GM19328 (cell line): ENCODE data around the gene CERS2.
A peak's percentile ranks its signal among the peaks of the same experiment; 100 is the strongest.

Experiments
- ATAC-seq: cut with Tn5 transposase; IDR thresholded peaks from one replicate; pipeline ENCODE4 v1.9.1; 2021; ENCODE audit warnings: mild to moderate bottlenecking, moderate library complexity; ENCODE audit not compliant: unreplicated experiment

Gene CERS2

DNA sequence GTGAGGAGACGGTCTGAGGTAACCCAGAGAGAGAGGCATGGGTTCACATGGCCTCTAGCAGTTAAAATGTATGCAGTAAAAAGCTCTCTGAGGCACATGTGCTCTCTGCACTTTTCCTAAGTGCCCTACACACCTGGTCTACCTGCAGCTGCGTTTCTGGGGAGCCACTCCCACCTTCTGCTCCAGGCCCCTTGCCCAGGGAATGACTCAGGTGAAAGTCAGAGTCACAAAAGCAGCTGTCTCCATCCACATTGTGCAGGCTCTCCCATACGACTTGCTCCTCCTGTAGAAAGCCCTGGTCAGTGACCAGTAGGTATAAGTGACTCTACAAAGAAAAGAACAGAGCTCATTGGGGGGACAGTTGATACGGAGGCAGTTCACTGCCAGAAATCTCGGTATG lies 23.3 kb upstream of the CERS2 start:
- no peak for ATAC-seq

DNA sequence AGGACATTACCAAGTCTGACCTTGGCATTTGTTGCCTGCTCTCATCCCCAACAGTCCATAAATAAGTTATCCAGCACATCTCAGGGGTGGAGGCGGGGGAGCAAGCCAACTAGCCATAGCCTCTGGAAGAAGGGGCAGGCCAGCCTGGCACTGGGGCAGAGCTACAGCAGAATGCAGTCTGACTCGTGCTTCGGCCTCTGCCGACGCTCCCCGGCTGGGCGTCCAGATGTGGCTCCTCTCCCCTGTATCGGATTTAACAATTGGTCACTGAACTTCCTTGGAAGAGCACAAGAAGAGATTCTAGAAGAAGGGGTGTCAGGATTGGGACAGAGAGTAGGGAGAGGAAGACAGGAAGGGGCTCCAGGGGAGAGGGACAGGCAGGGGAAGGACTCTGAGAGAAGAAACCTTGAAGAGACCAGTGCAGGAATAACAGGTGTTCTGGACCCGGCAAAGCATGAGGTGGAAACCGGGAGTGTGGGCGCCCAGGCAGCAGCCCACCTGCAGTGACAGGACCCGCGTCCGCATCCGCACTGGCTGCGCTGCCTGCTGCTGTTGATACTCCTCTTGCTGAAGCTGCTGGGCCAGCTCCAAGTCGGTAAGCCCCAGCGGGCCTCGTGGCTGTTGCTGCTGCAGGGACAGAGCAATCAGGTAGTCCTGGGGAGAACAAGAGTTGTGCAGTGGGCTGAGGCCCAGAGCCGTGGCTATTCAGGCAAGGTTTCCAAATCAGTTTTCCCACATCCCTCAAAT lies 22.7 kb upstream of the CERS2 start:
- no peak for ATAC-seq

DNA sequence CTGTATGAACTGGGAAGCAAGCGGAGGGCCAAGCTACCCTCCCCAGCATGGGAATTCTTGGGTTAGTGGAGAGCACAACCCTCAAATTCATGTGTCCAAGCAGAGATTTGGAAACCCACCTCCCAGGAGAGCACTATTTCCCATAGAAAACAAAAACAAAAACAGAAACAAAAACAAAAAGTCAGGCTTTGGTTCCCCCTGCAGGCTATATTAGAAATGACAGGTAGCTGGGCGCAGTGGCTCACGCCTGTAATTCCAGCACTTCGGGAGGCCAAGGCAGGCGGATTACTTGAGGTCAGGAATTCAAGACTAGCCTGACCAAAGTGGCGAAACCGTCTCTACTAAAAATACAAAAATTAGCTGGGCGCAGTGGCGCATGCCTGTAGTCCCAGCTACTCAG lies 21.3 kb upstream of the CERS2 start:
- no peak for ATAC-seq

DNA sequence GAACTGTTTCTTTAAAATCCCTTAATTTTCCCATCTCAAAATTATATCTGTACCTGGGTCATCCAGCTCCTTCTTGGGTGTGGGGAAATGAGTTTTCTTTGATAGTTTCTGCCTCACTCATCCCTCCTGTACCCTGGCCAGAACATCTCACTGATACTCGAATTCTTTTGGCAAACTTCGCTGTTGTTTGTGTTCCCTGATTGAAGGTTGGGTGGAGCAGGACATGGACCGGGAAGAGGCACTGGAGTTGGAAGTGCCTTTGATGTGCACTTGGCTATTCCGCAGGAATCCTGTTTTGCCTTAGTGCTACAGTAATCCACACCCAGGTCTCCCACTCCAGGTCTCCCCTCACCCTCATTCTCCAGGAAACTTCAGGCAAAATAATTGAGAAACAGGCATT lies 20.8 kb upstream of the CERS2 start:
- ATAC-seq, result no peak

DNA sequence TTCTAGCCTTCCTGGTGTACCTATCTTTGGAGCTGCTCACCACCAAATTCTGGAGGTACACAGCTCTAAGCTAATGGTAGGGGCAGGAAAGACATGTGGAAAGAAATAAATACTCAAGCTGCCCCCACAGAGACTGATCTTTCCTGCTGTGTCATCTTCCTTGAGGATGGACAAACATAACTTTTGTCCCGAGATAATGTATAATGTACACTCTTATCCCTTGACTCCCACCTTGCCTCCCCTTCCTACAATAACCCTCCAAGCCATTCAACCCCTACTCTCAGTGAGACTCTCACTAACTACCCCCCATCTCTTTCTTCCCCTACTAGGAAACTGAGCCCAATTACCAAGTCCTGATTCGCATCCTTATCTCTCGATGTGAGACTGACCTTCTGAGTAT lies 19.6 kb upstream of the CERS2 start:
- no peak for ATAC-seq

DNA sequence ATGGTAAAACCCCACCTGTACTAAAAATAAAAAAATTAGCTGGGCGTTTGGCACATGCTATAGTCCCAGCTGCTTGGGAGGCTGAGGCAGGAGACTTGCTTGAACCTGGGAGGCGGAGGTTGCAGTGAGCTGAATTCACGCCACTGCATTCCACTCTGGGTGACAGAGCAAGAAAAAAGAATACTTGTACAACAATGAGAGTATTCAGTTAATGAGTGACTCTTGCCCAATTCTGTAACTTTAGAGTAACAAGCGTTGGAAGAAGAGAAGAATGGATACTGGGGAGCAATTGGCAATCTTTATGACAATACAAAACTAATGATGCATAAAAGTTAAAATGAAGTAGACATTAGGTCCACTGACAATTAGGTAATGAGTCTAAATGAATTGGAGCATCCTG lies 18.0 kb upstream of the CERS2 start:
- ATAC-seq, result no peak

DNA sequence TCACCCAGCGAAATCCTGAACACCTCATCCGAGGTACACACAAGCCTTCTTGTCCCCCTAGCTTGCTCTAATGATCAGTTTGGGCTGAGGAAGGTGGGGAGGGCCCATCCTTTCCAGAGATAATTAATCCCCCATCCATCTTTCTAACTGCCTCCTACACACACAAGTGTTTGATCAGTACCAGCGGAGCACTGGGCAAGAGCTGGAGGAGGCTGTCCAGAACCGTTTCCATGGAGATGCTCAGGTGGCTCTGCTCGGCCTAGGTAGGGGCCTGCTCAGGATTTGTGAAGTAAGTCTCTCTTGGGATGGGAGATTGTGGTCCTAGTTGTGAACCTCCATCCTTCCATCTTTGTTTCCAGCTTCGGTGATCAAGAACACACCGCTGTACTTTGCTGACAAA lies 13.3 kb upstream of the CERS2 start:
- ATAC-seq, result no peak

DNA sequence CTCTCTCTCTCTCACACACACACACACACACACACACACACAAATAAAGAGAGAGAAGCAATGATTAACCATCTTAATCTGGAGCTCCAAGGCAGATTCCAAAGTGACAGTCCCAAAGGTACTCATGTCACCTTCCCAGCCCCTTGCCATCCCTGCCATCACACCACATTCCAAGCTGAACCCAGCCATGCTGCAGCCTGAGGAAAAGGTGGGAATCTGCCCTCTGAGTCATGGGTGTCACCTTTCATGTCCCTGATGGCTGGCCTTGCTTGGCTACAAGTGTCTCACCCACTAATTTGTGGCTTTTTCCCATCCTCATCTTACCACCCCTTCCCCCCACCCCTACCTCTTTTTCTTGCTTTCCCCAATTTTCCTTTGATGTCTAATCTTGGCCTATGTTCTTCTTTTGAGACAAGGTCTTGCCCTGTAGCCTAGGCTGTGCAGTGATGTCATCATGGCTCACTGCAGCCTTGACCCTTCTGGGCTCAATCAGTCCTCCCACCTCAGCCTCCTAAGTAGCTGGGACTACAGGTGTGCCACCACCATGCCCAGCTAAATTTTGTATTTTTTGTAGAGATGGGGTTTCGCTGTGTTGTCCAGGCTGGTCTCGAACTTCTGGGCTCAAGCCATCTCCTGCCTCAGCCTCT lies 10.7 kb upstream of the CERS2 start:
- no peak for ATAC-seq

DNA sequence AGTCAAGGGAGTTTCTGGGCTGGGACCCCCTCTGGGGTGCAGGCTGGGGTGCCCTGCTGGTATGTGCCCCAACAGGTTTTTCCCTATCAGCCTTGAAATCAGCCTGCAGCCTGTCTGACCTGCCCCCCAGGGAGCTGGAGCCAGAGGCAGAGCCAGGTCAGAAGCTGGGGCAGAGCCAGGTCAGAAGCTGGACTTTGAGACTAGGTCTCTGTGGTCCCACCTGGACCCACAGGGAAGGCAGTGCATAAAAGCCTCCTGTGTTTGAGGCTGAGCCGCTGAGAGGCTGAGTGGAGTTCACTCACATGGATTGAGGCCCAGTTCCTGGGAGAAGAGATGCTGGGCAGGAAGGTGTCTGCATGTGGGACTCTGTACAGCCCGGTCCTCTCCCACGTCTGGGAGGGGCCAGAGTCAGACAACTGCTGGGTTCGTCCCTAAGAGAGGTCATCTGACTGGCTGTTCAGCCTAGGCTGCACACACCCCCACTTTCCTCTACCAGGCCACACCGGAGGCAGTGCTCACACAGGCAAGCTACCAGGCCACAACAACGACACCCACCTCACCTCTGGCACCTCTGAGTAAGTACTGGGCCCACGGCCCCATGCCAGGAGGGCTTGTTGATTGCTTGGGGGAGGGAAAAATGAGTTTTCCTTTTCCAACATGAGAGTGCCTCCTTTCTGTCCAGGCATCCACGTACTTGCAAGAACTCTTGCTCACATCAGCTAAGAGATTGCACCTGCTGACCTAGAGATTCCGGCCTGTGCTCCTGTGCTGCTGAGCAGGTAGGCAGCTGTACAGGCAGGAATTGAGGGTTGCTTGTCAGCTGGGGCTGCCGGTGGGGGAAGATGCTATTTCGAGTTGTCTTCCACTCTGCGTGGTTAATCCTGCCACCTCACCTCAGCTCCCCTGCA lies 7.4 kb upstream of the CERS2 start, which contains the start of gene ANXA9:
ANXA9 (plus strand) TSS at position 488 of the 908 bp plus-strand sequence. CDS start 814 bp downstream, outside the sequence.
- ATAC-seq, result no peak

DNA sequence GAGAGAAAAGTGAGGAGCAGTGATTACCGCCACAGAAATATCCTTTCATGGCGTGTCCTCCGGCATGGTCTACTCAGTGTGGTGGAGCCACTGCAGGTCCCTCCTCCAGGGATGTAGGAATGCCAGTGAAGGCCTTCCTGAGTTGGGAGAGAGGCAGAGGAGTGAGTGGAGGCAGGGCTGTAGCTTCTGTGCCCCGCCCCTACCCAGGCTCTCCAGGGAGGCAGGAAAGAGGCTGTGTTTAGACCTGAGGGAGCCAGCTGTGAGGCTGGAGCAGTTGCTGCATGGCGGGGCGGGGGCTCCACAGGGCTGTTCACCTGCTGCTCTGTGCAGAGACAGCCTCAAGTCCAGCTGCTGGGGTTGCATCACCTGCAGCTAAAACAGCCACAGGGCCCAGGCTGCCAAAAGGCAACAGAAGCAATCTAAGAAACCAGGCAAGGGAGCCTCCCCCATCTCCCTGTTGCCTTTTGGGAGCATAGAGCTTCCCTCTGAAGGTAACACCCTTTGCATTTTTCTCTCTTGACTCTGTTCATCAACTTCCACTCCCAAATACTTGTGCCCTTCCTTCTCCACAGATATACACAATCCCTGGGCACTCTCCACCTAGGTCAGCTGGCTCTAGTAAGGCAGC lies 6.7 kb upstream of the CERS2 start:
- ATAC-seq, result no peak

DNA sequence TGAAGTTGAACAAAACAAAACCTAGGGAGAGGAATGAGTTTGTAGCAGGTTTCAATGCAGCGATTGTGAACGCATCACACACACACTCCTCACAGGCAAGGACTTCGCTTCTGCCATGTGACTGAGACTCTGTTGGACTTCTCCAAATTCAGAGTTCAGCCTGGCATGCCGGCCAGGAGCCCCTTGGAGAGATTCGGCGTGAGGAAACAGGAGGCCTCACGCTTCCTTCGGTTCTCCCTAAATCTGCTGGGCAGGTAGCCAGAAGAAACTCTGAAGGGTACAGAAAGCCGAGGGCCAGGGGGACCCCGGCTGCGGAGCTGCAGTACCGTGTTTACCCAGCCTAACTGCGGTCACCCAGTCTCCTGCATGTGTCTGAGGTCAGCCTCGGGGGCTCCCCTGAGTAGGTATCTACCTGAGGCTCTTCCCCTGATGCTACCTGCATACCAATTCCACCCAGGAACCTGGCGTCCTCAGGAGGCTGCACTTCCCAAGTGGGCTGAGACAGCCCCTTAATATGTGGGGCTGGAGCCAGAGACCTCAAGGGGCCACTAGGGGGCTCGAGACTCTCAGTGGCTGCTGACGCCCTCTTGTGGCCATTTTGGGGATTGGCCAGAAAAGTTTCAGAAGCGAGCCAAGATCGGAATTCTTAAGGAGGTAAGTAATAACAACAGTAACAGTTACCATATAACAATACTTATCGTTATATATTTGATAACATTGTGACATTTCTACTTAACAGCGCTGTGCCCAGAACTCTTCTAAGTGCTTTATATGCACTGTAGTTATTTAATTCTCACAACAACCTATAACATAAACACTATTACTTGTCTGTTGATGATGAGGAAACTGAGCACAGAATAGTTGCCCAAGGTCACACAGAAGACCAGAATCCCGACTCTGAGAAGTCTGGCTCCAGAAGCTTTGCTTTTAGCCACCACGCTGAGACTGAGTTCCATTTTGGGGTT lies 4.7 kb upstream of the CERS2 start:
- ATAC-seq, result no peak

DNA sequence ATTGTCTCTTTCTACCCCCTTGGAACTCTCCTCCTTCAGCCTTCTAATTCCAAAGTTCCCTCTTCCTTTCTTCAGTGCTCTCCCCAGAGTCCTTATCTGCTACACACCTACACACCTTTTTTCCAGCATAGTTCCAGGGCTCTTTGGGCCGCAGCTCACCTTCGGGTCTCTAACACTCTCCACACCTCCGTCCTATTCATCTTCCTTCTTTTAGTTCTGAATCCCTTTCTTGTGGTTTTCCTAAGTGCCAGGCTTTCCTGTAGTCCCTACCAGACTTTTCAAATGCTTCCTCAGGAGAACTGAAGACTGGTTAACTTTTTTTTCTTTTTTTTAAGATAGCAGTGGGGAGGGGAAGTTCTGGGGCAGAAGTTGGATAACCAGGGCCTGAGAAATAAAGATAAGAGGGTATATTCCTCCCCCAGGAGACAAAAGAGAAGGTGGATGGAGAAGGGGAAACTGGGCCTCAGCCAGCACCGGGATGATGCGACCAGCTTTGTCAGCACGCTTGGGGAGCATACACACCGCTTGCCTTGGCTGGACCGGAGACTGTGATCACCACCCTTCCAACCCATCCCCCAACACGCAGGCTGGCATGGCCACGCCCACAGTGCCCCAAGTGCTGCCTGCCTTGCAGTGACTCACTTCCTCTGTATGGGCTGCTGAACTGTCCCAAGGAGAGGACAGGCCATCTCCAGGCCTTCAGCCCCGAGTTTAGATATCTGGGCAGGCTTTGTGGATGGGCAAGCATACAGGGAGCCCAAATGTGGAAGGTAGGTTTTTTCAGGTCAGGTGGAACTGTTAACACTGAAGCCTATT lies 2.5 kb upstream of the CERS2 start:
- ATAC-seq, result no peak

DNA sequence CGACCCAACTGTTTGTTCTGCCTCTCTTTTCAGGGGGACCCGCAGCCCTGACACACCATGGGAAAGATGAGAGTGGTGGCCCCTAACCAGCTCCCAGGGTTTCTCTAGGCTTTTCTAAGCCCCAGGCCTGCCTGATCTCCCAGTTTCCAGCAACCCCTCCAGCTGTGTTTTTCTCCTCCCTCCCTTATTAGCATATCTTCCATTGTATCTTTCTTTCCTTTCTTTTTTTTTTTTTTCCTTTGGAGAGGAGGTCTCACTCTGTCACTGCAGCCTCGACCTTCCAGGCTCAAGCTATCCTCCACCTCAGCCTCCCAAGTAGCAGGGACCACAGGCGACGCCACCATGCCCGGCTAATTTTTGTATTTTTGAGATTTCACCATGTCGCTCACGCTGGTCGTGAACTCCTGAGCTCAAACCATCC lies 1.8 kb upstream of the CERS2 start:
- no peak for ATAC-seq

DNA sequence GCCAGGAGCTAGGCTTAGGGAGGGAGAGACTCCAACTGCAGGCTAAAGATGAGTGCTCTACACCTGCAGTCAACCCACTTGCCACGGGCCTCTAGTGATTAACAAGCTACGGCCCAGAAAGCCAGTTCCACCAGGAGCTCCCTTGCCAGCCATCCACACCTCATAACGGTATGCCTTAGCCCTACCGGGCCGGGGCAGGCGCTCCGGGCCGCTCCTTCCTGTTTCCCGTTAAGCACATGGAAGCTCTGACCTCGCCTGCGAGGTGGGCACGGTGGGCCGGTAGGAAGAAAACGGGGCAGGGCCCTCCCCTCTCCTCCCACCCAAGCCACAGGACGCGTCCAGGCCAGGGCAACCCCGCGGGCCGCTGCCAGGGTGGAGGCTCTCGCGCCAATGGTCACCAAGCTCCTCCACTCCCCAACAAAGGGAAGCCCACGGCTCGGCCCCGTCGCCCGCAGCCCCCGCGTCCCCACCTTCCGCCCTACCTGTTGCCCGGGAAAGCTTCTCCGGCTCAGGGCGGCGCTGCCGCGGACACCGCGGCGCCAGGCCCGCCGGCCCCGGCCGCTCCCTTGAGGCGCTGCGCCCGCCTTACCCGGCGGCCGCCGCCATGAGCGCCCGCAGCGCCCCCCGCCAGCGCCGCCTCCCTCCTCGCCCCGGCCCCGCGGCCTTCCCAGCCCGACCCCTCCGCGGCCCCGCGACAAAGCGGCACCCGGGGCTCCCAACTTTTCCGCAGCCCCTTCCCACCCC lies 627 bp downstream of the CERS2 start:
- ATAC-seq, result peak; percentile 30

DNA sequence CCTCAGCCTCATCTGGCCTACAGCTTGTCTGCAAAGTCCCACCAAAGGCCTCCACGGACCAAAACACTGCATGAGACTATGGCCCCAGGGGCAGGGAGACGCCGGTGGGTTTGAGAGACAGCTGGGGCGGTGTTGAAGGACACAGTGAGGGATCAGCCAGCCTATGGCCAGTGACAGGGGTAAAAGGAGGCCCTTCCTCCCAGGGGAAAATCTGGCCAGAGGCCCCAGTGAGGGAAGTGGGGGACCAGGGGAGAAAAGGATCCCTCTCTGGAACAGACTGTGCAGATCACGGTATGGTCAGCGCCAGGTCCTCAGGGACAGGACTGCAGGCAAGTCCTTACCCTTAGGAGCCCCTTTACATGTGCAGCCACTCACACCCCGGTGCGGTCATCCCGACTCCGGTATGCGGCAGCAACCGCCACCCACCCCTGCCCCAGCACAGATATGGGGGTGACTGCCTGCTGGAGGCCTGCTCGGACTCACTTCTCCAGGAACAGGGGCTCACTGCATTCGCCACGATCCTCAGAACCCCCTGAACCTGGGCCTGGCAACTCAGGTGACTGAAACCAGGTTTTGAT lies 1.3 kb downstream of the CERS2 start:
- no peak for ATAC-seq

DNA sequence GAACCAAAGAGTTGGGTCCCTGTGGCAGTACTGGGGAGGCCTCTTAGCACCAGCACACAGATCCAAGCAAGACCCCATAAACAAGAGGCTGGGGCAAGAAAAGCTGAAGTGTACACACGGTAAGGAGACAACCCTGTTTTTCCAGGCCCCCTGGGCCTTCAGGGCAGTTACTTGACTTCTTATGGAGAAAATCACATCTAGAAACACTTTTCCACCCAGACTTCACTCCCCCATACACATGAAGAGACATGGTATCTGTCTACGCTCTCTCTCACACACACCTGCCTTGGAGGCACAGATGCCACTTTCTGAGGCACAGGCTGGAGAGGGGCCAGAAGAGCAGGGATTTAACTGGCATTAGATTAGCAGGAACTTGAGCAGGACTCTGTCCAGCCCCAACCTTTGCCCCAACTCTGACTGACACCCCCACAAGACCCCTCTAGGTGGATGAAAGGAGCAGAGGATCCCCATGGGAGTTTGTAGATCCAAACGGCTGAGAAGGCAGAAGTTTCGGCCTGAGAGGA lies 2.2 kb downstream of the CERS2 start:
- ATAC-seq, result no peak

DNA sequence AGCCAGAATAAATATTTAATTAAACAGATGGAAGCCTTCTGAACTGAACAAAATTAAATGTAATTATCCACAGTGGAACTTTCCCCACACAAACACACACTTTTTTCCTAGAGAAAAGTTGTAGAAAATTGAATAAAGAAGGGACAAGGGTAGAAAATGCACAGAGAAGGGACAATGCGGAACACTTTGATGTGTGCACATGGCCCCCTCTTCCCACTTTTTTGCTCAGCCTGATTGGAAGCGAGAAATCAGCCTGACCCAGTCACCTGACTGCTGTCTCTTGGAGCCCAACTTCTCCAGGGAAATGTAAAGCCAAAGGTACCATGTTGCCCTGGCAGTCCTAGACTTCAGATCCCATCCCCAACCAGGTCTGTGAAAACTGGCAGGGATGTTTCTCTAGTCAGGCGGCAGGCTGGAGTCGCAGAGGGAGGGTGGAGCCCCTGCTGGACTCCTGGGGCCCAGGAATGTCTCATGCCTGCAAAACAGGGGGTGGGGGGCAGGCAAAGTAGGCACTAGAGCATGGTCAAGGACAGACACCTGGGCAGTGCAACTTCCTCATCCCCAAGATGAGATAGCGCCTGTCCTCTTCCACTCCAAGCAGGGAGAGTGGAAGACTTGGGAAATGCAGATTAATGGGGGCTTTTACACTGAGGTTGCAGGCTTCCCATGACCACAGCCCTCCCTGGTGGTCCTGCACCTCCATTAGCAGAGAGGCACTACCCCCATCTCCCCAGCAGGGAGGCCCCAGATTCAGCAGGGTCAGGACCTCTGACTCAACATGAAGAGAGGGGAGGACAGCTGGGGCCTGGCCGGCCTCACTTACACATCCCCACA lies 2.8 kb downstream of the CERS2 start:
- ATAC-seq, result no peak
